ENCODE results near the gene TTLL11.

Gene TTLL11

GRCh38 chr9:121838746-121839669 is 254.1 kb downstream of the TTLL11 start:
- H3K4me2 ChIP-seq (ENCODE audit: low read length) = no peak overlapping the region
- H2AFZ ChIP-seq = no peak overlapping the region
- no peaks in the 10 kb centered on the region for H3K9me3 ChIP-seq (ENCODE audit: control insufficient read depth, low read length)
- TF ChIP-seq CTCF (IDR thresholded peaks at IDR 0.05) = no peak
- H3K9ac ChIP-seq = no peak overlapping the region
- H3K27me3 ChIP-seq (ENCODE audit: control insufficient read depth, insufficient read depth, low read length) = no peaks in the 10 kb centered on the region
- H3K4me1 ChIP-seq = peaks cover 2% of the 10 kb centered on the region
- H3K79me2 ChIP-seq = no peaks in the 10 kb centered on the region
- H3K27ac ChIP-seq = no peak overlapping the region
- no peaks in the 10 kb centered on the region for H3K36me3 ChIP-seq (ENCODE audit: control insufficient read depth, insufficient read depth, low read length)
- no peak overlapping the region for H3K4me3 ChIP-seq (ENCODE audit: low read depth, low read length)

GRCh38 chr9:121837113-121837961 is 255.8 kb downstream of the TTLL11 start:
- H3K27me3 ChIP-seq (ENCODE audit: control insufficient read depth, insufficient read depth, low read length) = no peaks in the 10 kb centered on the region
- no peaks in the 10 kb centered on the region for H3K36me3 ChIP-seq (ENCODE audit: control insufficient read depth, insufficient read depth, low read length)
- H3K4me1 ChIP-seq = peaks cover 2% of the 10 kb centered on the region
- H3K4me2 ChIP-seq (ENCODE audit: low read length) = no peak overlapping the region
- H3K79me2 ChIP-seq = no peaks in the 10 kb centered on the region
- H3K27ac ChIP-seq = no peak overlapping the region
- H3K9me3 ChIP-seq (ENCODE audit: control insufficient read depth, low read length) = no peaks in the 10 kb centered on the region
- H2AFZ ChIP-seq = no peak overlapping the region
- no peak overlapping the region for H3K4me3 ChIP-seq (ENCODE audit: low read depth, low read length)
- no peak overlapping the region for H3K9ac ChIP-seq
- TF ChIP-seq CTCF (IDR thresholded peaks at IDR 0.05) = no peak

- no peaks in the 10 kb centered on the region for H3K9me3 ChIP-seq (ENCODE audit: control insufficient read depth, low read length)
- peaks cover 2% of the 10 kb centered on the region for H3K4me1 ChIP-seq
- no peak overlapping the region for H3K4me3 ChIP-seq (ENCODE audit: low read depth, low read length)
- H3K36me3 ChIP-seq (ENCODE audit: control insufficient read depth, insufficient read depth, low read length) = no peaks in the 10 kb centered on the region
- no peaks in the 10 kb centered on the region for H3K27me3 ChIP-seq (ENCODE audit: control insufficient read depth, insufficient read depth, low read length)
- TF ChIP-seq CTCF (IDR thresholded peaks at IDR 0.05) = no peak
- no peak overlapping the region for H3K4me2 ChIP-seq (ENCODE audit: low read length)
- no peaks in the 10 kb centered on the region for H3K79me2 ChIP-seq
- no peak overlapping the region for H3K9ac ChIP-seq
- H2AFZ ChIP-seq = no peak overlapping the region
- no peak overlapping the region for H3K27ac ChIP-seq
Measured at GRCh38 chr9:121836366-121836885, 256.7 kb downstream of the TTLL11 start.

- no peaks in the 10 kb centered on the region for H3K9me3 ChIP-seq (ENCODE audit: control insufficient read depth, low read length)
- no peak overlapping the region for H3K27ac ChIP-seq
- no peak overlapping the region for H3K4me3 ChIP-seq (ENCODE audit: low read depth, low read length)
- no peaks in the 10 kb centered on the region for H3K27me3 ChIP-seq (ENCODE audit: control insufficient read depth, insufficient read depth, low read length)
- H2AFZ ChIP-seq = no peak overlapping the region
- no peak overlapping the region for H3K4me2 ChIP-seq (ENCODE audit: low read length)
- H3K36me3 ChIP-seq (ENCODE audit: control insufficient read depth, insufficient read depth, low read length) = no peaks in the 10 kb centered on the region
- peaks cover 2% of the 10 kb centered on the region for H3K4me1 ChIP-seq
- no peaks in the 10 kb centered on the region for H3K79me2 ChIP-seq
- no peak overlapping the region for H3K9ac ChIP-seq
- TF ChIP-seq CTCF (IDR thresholded peaks at IDR 0.05) = no peak
Measured at GRCh38 chr9:121835587-121836365, 257.3 kb downstream of the TTLL11 start.
